B cell (primary cell): ENCODE data around the gene PBX1. TPM values are rescaled to one million over a fixed set of nuclear protein-coding genes. Genes with fewer than 3 reads are reported as not detected.

ENCODE experiments used
- ATAC-seq: fragments of 200-7000 bp; cut with Tn5 transposase; one replicate; pipeline ENCODE4 v1.10.0; 2021; ENCODE audit warnings: low read depth, mild to moderate bottlenecking, moderate number of reproducible peaks, moderate library complexity
- CTCF ChIA-PET: fragments of 350-600 bp; sonication (Branson Sonifier 250); formaldehyde crosslinking; loops from one replicate; lab custom pipeline; 2021; ENCODE audit warnings: antibody characterized with exemption, inconsistent platforms; lab: Charles Lee
- POLR2A ChIA-PET: fragments of 350-600 bp; sonication (Branson Sonifier 250); formaldehyde crosslinking; loops from one replicate; lab custom pipeline; 2021; ENCODE audit warnings: antibody characterized with exemption; lab: Charles Lee
- DNase-seq: peaks from one replicate; pipeline ENCODE4 v3.0.0; 2013
- H2AFZ ChIP-seq: 2 replicates; pipeline ENCODE4 v1.6.1; 2012; ENCODE audit warnings: mild to moderate bottlenecking, low read depth, low read length; ENCODE audit not compliant: insufficient read depth, poor library complexity, severe bottlenecking
- H3K27ac ChIP-seq, 2 donors: 1 replicate in 1 of 2; 2 replicates in 1 of 2; pipeline ENCODE4 v1.5.1; 2012 to 2013; ENCODE audit warnings: low read length in 2 of 2, mild to moderate bottlenecking in 2 of 2, moderate library complexity in 1 of 2
- H3K27me3 ChIP-seq, 4 experiments: fragments of 200-600 bp in 1 of 4; sonication (generic) in 1 of 4; replicated peaks in 1 of 4; 1 replicate in 2 of 4; 2 replicates in 2 of 4; pipeline versions ENCODE4 v1.6.1 to v1.7.0; 2013 to 2016; ENCODE audit warnings: low read length in 3 of 4, mild to moderate bottlenecking in 2 of 4, mixed read lengths in 1 of 4, moderate library complexity in 1 of 4; ENCODE audit not compliant: insufficient read depth in 4 of 4, control insufficient read depth in 3 of 4; ENCODE audit errors: control extremely low read depth in 1 of 4
- H3K36me3 ChIP-seq, 2 experiments: replicated peaks in 1 of 2; 1 replicate in 1 of 2; 2 replicates in 1 of 2; pipeline versions ENCODE4 v1.6.1 to v1.7.1; 2013; ENCODE audit warnings: low read length in 1 of 2; ENCODE audit not compliant: insufficient read depth in 2 of 2, control insufficient read depth in 1 of 2; ENCODE audit errors: control extremely low read depth in 1 of 2, extremely low read depth in 1 of 2
- H3K4me1 ChIP-seq, 2 donors: fragments of 200-600 bp in 1 of 2; sonication (generic) in 1 of 2; 1 replicate in 1 of 2; 2 replicates in 1 of 2; pipeline versions ENCODE4 v1.5.1 to v1.6.1; 2013 to 2017; ENCODE audit warnings: low read length in 2 of 2; ENCODE audit not compliant: control insufficient read depth in 2 of 2, insufficient read depth in 2 of 2
- H3K4me2 ChIP-seq: replicated peaks from 2 replicates; pipeline ENCODE3; 2012; ENCODE audit warnings: mild to moderate bottlenecking, low read depth, low read length; ENCODE audit not compliant: poor library complexity, severe bottlenecking
- H3K4me3 ChIP-seq, 5 experiments: fragments of 200-600 bp in 1 of 5; sonication (generic) in 1 of 5; 1 replicate in 3 of 5; 2 replicates in 2 of 5; pipeline versions ENCODE4 v1.5.1 to v1.7.0; 2011 to 2016; ENCODE audit warnings: low read length in 4 of 5, mild to moderate bottlenecking in 4 of 5, low read depth in 2 of 5, control low read depth in 1 of 5, moderate library complexity in 1 of 5; ENCODE audit not compliant: insufficient read depth in 1 of 5; ENCODE audit errors: control extremely low read depth in 1 of 5, extremely low read depth in 1 of 5
- H3K79me2 ChIP-seq: fragments of 200-600 bp; sonication (generic); one replicate; pipeline ENCODE4 v1.6.0; 2016; ENCODE audit warnings: low read length; ENCODE audit not compliant: control insufficient read depth, insufficient read depth
- H3K9ac ChIP-seq: fragments of 200-600 bp; sonication (generic); 2 replicates; pipeline ENCODE4 v1.6.1; 2017; ENCODE audit warnings: mild to moderate bottlenecking, low read length, moderate library complexity
- H3K9me3 ChIP-seq, 3 donors: one replicate each; pipeline versions ENCODE4 v1.6.1 to v1.7.1; 2013; ENCODE audit warnings: low read length in 2 of 3; ENCODE audit not compliant: control insufficient read depth in 2 of 3, insufficient read depth in 1 of 3; ENCODE audit errors: control extremely low read depth in 1 of 3
- H4K20me1 ChIP-seq: 2 replicates; pipeline ENCODE4 v1.6.0; 2012; ENCODE audit warnings: mild to moderate bottlenecking, low read length; ENCODE audit not compliant: insufficient read depth, control insufficient read depth, poor library complexity, severe bottlenecking
- H3K27ac Mint-ChIP-seq: one replicate; pipeline ENCODE4 v1.8.0; 2021; ENCODE audit warnings: mixed read lengths
- H3K27me3 Mint-ChIP-seq: one replicate; pipeline ENCODE4 v1.8.0; 2021; ENCODE audit warnings: mixed read lengths
- H3K4me1 Mint-ChIP-seq: one replicate; pipeline ENCODE4 v1.8.0; 2021; ENCODE audit warnings: mixed read lengths
- H3K4me3 Mint-ChIP-seq: one replicate; pipeline ENCODE4 v1.8.0; 2021; ENCODE audit warnings: mixed read lengths
- H3K9me3 Mint-ChIP-seq: one replicate; pipeline ENCODE4 v1.8.0; 2022; ENCODE audit warnings: mixed read lengths; ENCODE audit not compliant: insufficient read depth
- CTCF ChIP-seq: fragments of 200-600 bp; IDR thresholded peaks from one replicate; pipeline ENCODE4 v1.8.0; 2022; ENCODE audit warnings: antibody characterized with exemption, mild to moderate bottlenecking
- EZH2 ChIP-seq: IDR thresholded peaks from 2 replicates; pipeline ENCODE4 v1.6.1; 2012; ENCODE audit warnings: borderline replicate concordance, low read depth, mild to moderate bottlenecking, moderate library complexity, low read length; ENCODE audit not compliant: insufficient read depth, poor library complexity, severe bottlenecking
- WGBS: methylation state at CpG from one replicate; pipeline ENCODE4 v1.1.5; 2013; ENCODE audit warnings: missing lambda C conversion rate; ENCODE audit not compliant: insufficient coverage; 5-methylcytosine and 5-hydroxymethylcytosine counted together
- intact Hi-C: fragments of 100-400 bp; cut with micrococcal nuclease; formaldehyde crosslinking; loops from one replicate; pipeline ENCODE4 v1.10.0; 2022
- polyA plus RNA-seq: library from polyadenylated mRNA; depleted of rRNA; stranded (reverse); fragments of >200 nt; gene quantifications from 2 replicates; pipeline ENCODE4 v1.2.3, GENCODE V29; 2012
- total RNA-seq, 2 donors: library from RNA; stranded (reverse); fragments of 120-200 nt in 1 of 2; gene quantifications; 1 replicate in 1 of 2; 2 replicates in 1 of 2; pipeline versions ENCODE4 v1.2.3 to v1.2.4, GENCODE V29; 2013 to 2022

PBX1 gene
- total and polyA plus RNA-seq, 2 donors (not counting 1 experiment from before 2014, with no cell fraction given): 0.32 TPM; not detected in 1

- intact Hi-C loops: no loop called here
- CTCF ChIA-PET: no interaction called here
- 88% methylated on average over 7 of the region's 11 CpGs for WGBS
- Histone ChIP-seq H4K20me1 (no peaks in the 10 kb centered on the region), H3K4me3 (no peak overlapping the region), H3K36me3 (no peaks in the 10 kb centered on the region), H3K4me2 (no peak overlapping the region), H2AFZ (no peak overlapping the region), H3K79me2 (no peaks in the 10 kb centered on the region), H3K27me3 (no peaks in the 10 kb centered on the region), H3K9me3 (no peaks in the 10 kb centered on the region), H3K27ac (no peak overlapping the region), H3K4me1 (no peaks in the 10 kb centered on the region), H3K9ac (no peak overlapping the region)
- H3K9me3 Mint-ChIP-seq: no peaks in the 10 kb centered on the region
- ATAC-seq: no peak
- no peak for TF ChIP-seq CTCF
- TF ChIP-seq EZH2: no peak
- no peak overlapping the region for H3K4me3 Mint-ChIP-seq
- H3K4me1 Mint-ChIP-seq: no peaks in the 10 kb centered on the region
- peaks cover 5% of the 10 kb centered on the region for H3K27me3 Mint-ChIP-seq
- no peak for DNase-seq
- POLR2A ChIA-PET: no interaction called here
- H3K27ac Mint-ChIP-seq: no peak overlapping the region
These were observed 194.6 kb downstream of the PBX1 start for GRCh38 chr1:164753521-164754077.

GRCh38 chr1:164754088-164754600 lies 195.2 kb downstream of the PBX1 start:
- no peak overlapping the region for H2AFZ ChIP-seq
- no peak for DNase-seq
- no peaks in the 10 kb centered on the region for H3K27me3 ChIP-seq
- ChIA-PET POLR2A (no interaction called here), CTCF (no interaction called here)
- Mint-ChIP-seq H3K27ac (no peak overlapping the region), H3K27me3 (peaks cover 5% of the 10 kb centered on the region), H3K4me3 (no peak overlapping the region), H3K4me1 (no peaks in the 10 kb centered on the region), H3K9me3 (no peaks in the 10 kb centered on the region)
- no peaks in the 10 kb centered on the region for H3K36me3 ChIP-seq
- H3K4me3 ChIP-seq: no peak overlapping the region
- H3K9me3 ChIP-seq: no peaks in the 10 kb centered on the region
- intact Hi-C loops: no loop called here
- H3K4me2 ChIP-seq: no peak overlapping the region
- H4K20me1 ChIP-seq: no peaks in the 10 kb centered on the region
- no peaks in the 10 kb centered on the region for H3K79me2 ChIP-seq
- 100% methylated on average over 2 of the region's 8 CpGs for WGBS
- H3K9ac ChIP-seq: no peak overlapping the region
- no peaks in the 10 kb centered on the region for H3K4me1 ChIP-seq
- ATAC-seq: no peak
- TF ChIP-seq CTCF: no peak
- no peak for TF ChIP-seq EZH2
- H3K27ac ChIP-seq: no peak overlapping the region
